ENCODE results near the gene PRDX4.

- TF ChIP-seq CTCF (conservative IDR thresholded peaks at IDR 0.05; ENCODE audit: low read length) (no peak), EZH2phosphoT487 (IDR thresholded peaks at IDR 0.05; ENCODE audit: borderline replicate concordance, low read depth, low read length) (no peak)
Measured at GRCh38 chrX:23661671-23662070, 5.6 kb upstream of the PRDX4 start.
